Activated CD8-positive, alpha-beta T cell treated with anti-CD3 and anti-CD28 coated beads, Interleukin-2, amount 10 ng/mL, durations not matched to agents 7 days and 5 days (primary cell): ENCODE data around the gene RTTN. TPM values are rescaled to one million over a fixed set of nuclear protein-coding genes. Genes with fewer than 3 reads are reported as not detected.

Experiments used
- ATAC-seq: fragments of 150-1000 bp; cut with Tn5 transposase; one replicate; pipeline ENCODE4 v1.10.0; 2021; ENCODE audit warnings: moderate library complexity
- CTCF ChIA-PET: fragments of 350-600 bp; sonication (Branson Sonifier 250); formaldehyde crosslinking; loops from one replicate; lab custom pipeline; 2021; ENCODE audit warnings: antibody characterized with exemption; lab: Charles Lee
- POLR2A ChIA-PET: fragments of 350-600 bp; sonication (Branson Sonifier 250); formaldehyde crosslinking; loops from one replicate; lab custom pipeline; 2021; ENCODE audit warnings: antibody characterized with exemption; lab: Charles Lee
- DNase-seq: peaks from one replicate; pipeline ENCODE4 v3.0.0-alpha.2; 2020
- H3K27ac Mint-ChIP-seq: one replicate; pipeline ENCODE4 v1.8.0; 2021; ENCODE audit warnings: mild to moderate bottlenecking, mixed read lengths
- H3K27me3 Mint-ChIP-seq: one replicate; pipeline ENCODE4 v1.8.0; 2021; ENCODE audit warnings: low read depth, mixed read lengths
- H3K36me3 Mint-ChIP-seq: one replicate; pipeline ENCODE4 v1.8.0; 2021; ENCODE audit warnings: low read depth, mixed read lengths
- H3K4me1 Mint-ChIP-seq: one replicate; pipeline ENCODE4 v1.8.0; 2021; ENCODE audit warnings: low read depth, mixed read lengths
- H3K4me3 Mint-ChIP-seq: one replicate; pipeline ENCODE4 v1.8.0; 2021; ENCODE audit warnings: mild to moderate bottlenecking, mixed read lengths
- H3K9me3 Mint-ChIP-seq: one replicate; pipeline ENCODE4 v1.8.0; 2022; ENCODE audit warnings: mixed read lengths; ENCODE audit not compliant: insufficient read depth
- total RNA-seq, 2 experiments: library from RNA; stranded (reverse); gene quantifications; one replicate each; pipeline ENCODE4 v1.2.3, GENCODE V29; 2021

The RTTN gene
- total RNA-seq, 2 experiments from 2014 or later: 30.1 to 30.8 TPM

DNA sequence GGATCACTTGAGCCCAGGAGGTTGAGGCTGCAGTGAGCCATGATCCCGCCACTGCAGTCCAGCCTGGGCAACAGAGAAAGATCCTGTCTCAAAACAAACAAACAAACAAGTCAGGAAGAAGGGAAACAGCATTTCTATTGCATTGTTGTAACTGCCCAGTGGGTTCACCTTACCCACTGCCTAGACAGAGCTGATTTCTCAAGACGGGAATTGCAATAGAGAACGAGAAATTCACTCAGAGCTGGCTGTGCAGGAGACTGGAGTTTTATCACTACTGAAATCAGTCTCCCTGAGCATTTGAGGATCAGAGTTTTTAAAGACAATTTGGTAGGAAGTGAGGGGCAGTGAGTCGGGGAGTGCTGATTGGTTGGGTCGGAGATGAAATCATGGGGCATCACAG is 24.2 kb upstream of the RTTN start:
- Mint-ChIP-seq H3K4me1 (peaks cover 2% of the 10 kb centered on the region), H3K27ac (no peak overlapping the region), H3K36me3 (no peaks in the 10 kb centered on the region), H3K27me3 (peaks cover 4% of the 10 kb centered on the region), H3K4me3 (no peak overlapping the region), H3K9me3 (peaks cover 12% of the 10 kb centered on the region)
- ChIA-PET CTCF (no interaction called here), POLR2A (no interaction called here)
- ATAC-seq (no peak), DNase-seq (no peak)

DNA sequence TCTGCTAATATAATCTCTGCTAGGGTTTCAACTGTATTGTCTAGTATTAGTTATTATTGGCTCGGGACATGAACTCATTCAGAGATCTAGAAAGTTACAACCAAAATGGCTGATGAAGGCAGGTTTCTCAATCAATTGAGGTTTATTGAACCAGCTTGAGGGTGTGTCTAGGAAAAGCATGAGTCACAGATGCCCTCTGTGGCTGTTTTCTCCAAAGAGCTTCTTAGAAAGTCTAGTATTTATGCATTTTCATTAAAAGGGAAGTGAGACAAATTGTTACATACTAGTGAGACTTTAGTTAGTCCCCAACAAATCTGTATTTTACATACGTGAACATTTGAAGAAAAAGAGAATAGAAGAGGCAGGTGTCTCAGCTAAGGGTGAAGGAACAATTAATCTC is 23.0 kb upstream of the RTTN start:
- no peak overlapping the region for H3K27ac Mint-ChIP-seq
- H3K4me3 Mint-ChIP-seq: no peak overlapping the region
- H3K9me3 Mint-ChIP-seq: peaks cover 12% of the 10 kb centered on the region
- no peak for DNase-seq
- H3K27me3 Mint-ChIP-seq: peaks cover 7% of the 10 kb centered on the region
- ChIA-PET CTCF (no interaction called here), POLR2A (no interaction called here)
- no peak for ATAC-seq
- H3K4me1 Mint-ChIP-seq: peaks cover 2% of the 10 kb centered on the region
- no peaks in the 10 kb centered on the region for H3K36me3 Mint-ChIP-seq

- CTCF ChIA-PET: no interaction called here
- Mint-ChIP-seq H3K4me1 (peaks cover 2% of the 10 kb centered on the region), H3K36me3 (no peaks in the 10 kb centered on the region), H3K27me3 (peaks cover 12% of the 10 kb centered on the region), H3K4me3 (no peak overlapping the region), H3K9me3 (peaks cover 12% of the 10 kb centered on the region), H3K27ac (no peak overlapping the region)
- POLR2A ChIA-PET: no interaction called here
- DNase-seq: no peak
- no peak for ATAC-seq
These were observed 22.0 kb upstream of the RTTN start for GRCh38 chr18:70227438-70227837.

GRCh38 chr18:70221915-70222278 is 16.4 kb upstream of the RTTN start:
- no peak for DNase-seq
- H3K4me1 Mint-ChIP-seq: no peaks in the 10 kb centered on the region

GRCh38 chr18:70221156-70221914 is 15.8 kb upstream of the RTTN start:
- H3K27me3 Mint-ChIP-seq: peaks cover 32% of the 10 kb centered on the region
- POLR2A ChIA-PET: no interaction called here

More at GRCh38 chr18:70221915-70222278, 16.4 kb upstream of the RTTN start:
- no peak overlapping the region for H3K27ac Mint-ChIP-seq
- ChIA-PET CTCF (interaction anchor here (1.4 kb wide), 1 partner anchor 27 kb away, joined by 3 read pairs; no protein-coding TSS in a partner anchor), POLR2A (no interaction called here)
- ATAC-seq: no peak
- no peak overlapping the region for H3K4me3 Mint-ChIP-seq
- H3K27me3 Mint-ChIP-seq: peaks cover 29% of the 10 kb centered on the region
- H3K36me3 Mint-ChIP-seq: no peaks in the 10 kb centered on the region
- H3K9me3 Mint-ChIP-seq: peaks cover 4% of the 10 kb centered on the region

DNA sequence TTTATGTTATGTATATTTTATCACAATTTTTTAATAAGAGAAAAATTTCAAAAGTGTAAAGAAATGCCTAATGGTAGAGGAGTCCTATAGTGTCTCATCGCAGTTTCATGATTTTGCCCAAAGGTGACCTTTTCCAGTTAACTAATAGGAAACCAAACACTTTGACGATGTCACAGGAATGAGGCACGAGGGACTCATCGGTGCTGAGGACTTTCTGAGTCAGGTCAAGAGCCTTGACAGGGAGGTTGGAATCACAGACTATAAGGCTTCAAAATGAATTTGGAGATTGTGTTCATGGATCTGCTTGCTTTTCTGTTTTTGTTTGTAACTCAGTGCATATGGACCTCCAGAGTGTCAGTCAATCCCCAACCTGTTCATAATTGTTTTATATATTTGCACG is 15.1 kb upstream of the RTTN start:
- Mint-ChIP-seq H3K4me1 (no peaks in the 10 kb centered on the region), H3K27me3 (peaks cover 32% of the 10 kb centered on the region), H3K36me3 (no peaks in the 10 kb centered on the region), H3K27ac (no peak overlapping the region), H3K4me3 (no peak overlapping the region), H3K9me3 (no peaks in the 10 kb centered on the region)
- DNase-seq: no peak
- CTCF ChIA-PET: no interaction called here
- POLR2A ChIA-PET: no interaction called here
- ATAC-seq: no peak

More at GRCh38 chr18:70221156-70221914, 15.8 kb upstream of the RTTN start:
- Mint-ChIP-seq H3K4me1 (no peaks in the 10 kb centered on the region), H3K27ac (no peak overlapping the region), H3K9me3 (no peaks in the 10 kb centered on the region), H3K4me3 (no peak overlapping the region), H3K36me3 (no peaks in the 10 kb centered on the region)
- no peak for DNase-seq
- no peak for ATAC-seq
- CTCF ChIA-PET: interaction anchor here (1.4 kb wide), 1 partner anchor 26 kb away, joined by 3 read pairs; no protein-coding TSS in a partner anchor

DNA sequence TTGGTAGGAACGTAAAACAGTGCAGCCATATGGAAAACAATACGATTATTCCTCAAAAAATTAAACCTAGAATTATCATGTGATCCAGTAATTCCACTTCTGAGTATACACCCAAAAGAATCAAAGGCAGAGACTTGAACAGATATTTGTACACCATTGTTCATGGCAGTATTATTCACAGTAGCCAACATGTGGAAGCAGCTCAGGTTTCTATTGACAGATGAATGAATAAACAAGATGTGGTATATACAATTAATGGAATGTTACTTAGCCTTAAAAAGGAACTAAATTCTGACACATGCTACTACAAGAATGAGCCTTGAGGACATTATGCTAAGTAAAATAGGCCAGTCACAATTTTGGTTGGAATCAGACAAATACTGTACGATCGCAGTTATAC is 14.2 kb upstream of the RTTN start:
- peaks cover 37% of the 10 kb centered on the region for H3K27me3 Mint-ChIP-seq
- ChIA-PET CTCF (no interaction called here), POLR2A (no interaction called here)
- H3K4me3 Mint-ChIP-seq: no peak overlapping the region
- no peak for DNase-seq
- no peaks in the 10 kb centered on the region for H3K36me3 Mint-ChIP-seq
- no peak for ATAC-seq
- H3K9me3 Mint-ChIP-seq: no peaks in the 10 kb centered on the region
- H3K4me1 Mint-ChIP-seq: no peaks in the 10 kb centered on the region
- H3K27ac Mint-ChIP-seq: no peak overlapping the region

- Mint-ChIP-seq H3K27me3 (peaks cover 42% of the 10 kb centered on the region), H3K27ac (no peak overlapping the region), H3K4me1 (no peaks in the 10 kb centered on the region), H3K4me3 (no peak overlapping the region), H3K36me3 (no peaks in the 10 kb centered on the region), H3K9me3 (no peaks in the 10 kb centered on the region)
- ChIA-PET POLR2A (no interaction called here), CTCF (no interaction called here)
- ATAC-seq (no peak), DNase-seq (no peak)
These were observed 11.3 kb upstream of the RTTN start for GRCh38 chr18:70216788-70217187.

GRCh38 chr18:70207181-70207580 is 1.7 kb upstream of the RTTN start:
- POLR2A ChIA-PET: no interaction called here
- CTCF ChIA-PET: interaction anchor here (2.8 kb wide), 1 partner anchor 11 kb away, joined by 20 read pairs; no protein-coding TSS in a partner anchor
- DNase-seq (no peak), ATAC-seq (no peak)
- no peaks in the 10 kb centered on the region for H3K9me3 Mint-ChIP-seq
- peaks cover 11% of the 10 kb centered on the region for H3K27me3 Mint-ChIP-seq
- H3K36me3 Mint-ChIP-seq: peaks cover 9% of the 10 kb centered on the region
- no peak overlapping the region for H3K4me3 Mint-ChIP-seq
- H3K4me1 Mint-ChIP-seq: peaks cover 26% of the 10 kb centered on the region
- no peak overlapping the region for H3K27ac Mint-ChIP-seq

- Mint-ChIP-seq H3K4me1 (peaks cover 25% of the 10 kb centered on the region), H3K27me3 (no peaks in the 10 kb centered on the region), H3K27ac (no peak overlapping the region), H3K4me3 (no peak overlapping the region), H3K9me3 (no peaks in the 10 kb centered on the region), H3K36me3 (peaks cover 52% of the 10 kb centered on the region)
- DNase-seq (no peak), ATAC-seq (no peak)
- ChIA-PET POLR2A (interaction anchor here (0.6 kb wide), 1 partner anchor 245 kb away, joined by 3 read pairs; no protein-coding TSS in a partner anchor), CTCF (interaction anchor here (1.1 to 1.6 kb wide), 2 partner anchors 233 to 234 kb away, joined by 3 to 5 read pairs; no protein-coding TSS in a partner anchor)
These were observed 5.2 kb downstream of the RTTN start for GRCh38 chr18:70200286-70200685.

- DNase-seq (no peak), ATAC-seq (no peak)
- Mint-ChIP-seq H3K9me3 (no peaks in the 10 kb centered on the region), H3K27me3 (no peaks in the 10 kb centered on the region), H3K27ac (no peak overlapping the region), H3K4me1 (peaks cover 10% of the 10 kb centered on the region), H3K36me3 (peaks cover 65% of the 10 kb centered on the region), H3K4me3 (no peak overlapping the region)
- ChIA-PET CTCF (interaction anchor here (3.2 kb wide), 1 partner anchor 8 kb away, joined by 20 read pairs; the partner anchor contains the start of gene RTTN), POLR2A (no interaction called here)
These were observed 7.6 kb downstream of the RTTN start for GRCh38 chr18:70197844-70198243.

DNA sequence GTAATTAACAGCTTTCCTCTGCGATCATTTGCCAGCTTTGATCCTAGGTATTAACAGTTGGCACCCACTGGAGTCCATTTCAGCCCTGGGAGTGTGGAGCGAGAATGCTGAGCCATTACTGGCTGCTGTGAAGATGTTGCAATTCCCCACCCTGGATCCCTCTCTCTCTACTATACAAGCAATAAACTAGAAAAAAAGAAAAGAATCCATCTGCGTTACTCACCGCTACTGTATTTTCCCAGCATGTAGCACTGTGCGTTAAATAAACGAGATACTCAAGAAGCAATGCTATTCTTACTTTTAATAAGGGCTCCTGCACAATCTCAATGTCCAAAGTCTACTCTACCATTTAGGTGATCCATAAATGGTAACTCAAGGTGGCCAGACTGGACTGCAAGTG is 8.5 kb downstream of the RTTN start:
- Mint-ChIP-seq H3K27ac (no peak overlapping the region), H3K36me3 (peaks cover 60% of the 10 kb centered on the region), H3K9me3 (no peaks in the 10 kb centered on the region), H3K4me3 (no peak overlapping the region), H3K4me1 (peaks cover 8% of the 10 kb centered on the region), H3K27me3 (no peaks in the 10 kb centered on the region)
- ChIA-PET POLR2A (no interaction called here), CTCF (interaction anchor here (0.7 to 3.8 kb wide), 7 partner anchors 9 to 258 kb away, joined by 3 to 29 read pairs (median 4); partner anchors contain the start of gene RTTN)
- ATAC-seq (no peak), DNase-seq (no peak)
